GM19455 (cell line): ENCODE measurements around the gene HSF2.
"Not testable (repeated sequence)": the region's sequence is repeated elsewhere in the genome, so short reads cannot be mapped to it uniquely, and the experiment has no call there.

ENCODE experiments used
- ATAC-seq: cut with Tn5 transposase; IDR thresholded peaks from one replicate; pipeline ENCODE4 v1.9.1; 2021; ENCODE audit not compliant: unreplicated experiment

The HSF2 gene

DNA sequence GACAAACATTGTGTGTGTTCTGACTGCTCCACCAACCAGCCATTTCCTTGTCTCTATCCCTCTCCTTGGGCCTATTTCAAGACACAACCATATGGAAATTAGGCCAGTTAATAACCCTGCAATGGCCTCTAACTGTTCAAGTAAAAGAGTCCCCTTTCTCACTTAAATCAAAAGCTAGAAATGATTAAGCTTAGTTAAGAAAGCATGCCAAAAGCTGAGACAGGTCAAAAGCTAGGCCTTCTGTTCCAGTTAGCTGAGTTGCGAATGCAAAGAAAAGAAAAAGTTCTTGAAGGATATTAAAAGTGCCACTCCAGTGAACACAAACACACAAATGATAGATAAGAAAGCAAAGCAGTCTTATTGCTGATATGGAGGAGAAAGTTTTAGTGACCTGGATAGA lies 49.6 kb downstream of the HSF2 start:
- no peak for ATAC-seq

DNA sequence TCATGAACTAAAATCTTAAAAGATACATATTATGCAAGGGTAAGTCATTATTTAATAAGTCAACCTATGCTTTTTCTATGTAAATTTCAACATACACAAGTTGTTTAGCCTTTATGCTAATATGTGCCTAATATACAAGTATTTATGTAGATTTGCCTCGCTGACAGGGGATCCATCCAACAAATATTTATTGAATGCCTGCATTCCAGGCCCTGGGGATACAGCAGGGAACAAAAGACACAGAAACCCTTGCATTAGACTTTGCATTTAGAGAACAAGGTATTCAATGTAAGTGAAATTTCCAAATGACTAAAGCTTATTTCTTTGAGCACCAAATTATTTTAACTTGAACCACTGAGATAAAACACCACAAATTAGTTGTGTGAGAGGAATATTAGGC lies 53.1 kb downstream of the HSF2 start:
- ATAC-seq: no peak

DNA sequence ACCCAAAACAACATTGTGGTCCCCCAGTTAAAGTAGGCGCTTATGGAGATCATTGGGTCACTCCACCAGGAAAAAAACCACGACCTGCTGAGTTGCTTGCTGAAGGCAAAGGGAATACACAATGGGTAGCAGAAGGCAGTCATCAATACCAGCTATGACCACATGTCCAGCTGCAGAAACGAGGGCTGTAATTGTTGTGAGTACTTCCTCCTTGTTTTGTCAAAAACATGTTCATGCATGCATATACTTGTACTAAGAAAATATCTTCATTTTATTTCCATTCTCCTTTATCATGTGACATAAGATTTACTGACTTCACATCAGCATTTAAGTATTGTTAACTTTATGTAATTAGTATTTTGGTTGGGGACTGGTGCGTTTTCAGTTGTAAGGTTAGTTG lies 55.2 kb downstream of the HSF2 start:
- ATAC-seq: no peak

DNA sequence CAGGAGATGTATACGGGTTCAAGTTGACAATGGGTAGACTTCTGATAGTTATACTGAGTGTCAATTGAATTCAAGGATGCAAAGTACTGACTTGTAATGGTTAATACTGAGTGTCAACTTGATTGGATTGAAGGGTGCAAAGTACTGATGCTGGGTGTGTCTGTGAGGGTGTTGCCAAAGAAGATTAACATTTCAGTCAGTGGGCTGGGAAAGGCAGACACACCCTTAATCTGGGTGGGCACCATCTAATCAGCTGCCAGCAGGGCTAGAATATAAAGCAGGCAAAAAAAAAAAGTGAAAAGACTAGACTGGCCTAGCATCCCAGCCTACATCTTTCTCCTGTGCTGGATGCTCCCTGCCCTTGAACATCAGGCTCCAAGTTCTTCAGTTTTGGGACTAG lies 55.7 kb downstream of the HSF2 start:
- not testable (repeated sequence) for ATAC-seq

DNA sequence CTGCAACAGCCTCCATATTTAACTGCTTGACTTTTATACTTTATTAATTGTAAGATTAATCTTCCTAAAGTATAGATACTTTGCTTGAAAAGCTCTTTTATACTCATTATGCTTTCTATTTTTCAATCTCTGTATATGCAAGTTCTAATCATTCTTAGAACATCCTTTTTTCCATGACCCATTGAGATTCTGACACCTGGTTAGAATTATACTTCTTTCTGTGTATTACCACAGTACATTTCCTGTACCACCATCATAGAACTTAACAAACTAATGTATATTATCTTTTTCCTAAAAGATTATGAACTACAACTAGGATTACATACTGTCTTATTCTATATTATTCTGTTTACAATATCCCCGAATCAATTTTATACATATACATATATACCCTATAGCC lies 58.6 kb downstream of the HSF2 start:
- no peak for ATAC-seq

DNA sequence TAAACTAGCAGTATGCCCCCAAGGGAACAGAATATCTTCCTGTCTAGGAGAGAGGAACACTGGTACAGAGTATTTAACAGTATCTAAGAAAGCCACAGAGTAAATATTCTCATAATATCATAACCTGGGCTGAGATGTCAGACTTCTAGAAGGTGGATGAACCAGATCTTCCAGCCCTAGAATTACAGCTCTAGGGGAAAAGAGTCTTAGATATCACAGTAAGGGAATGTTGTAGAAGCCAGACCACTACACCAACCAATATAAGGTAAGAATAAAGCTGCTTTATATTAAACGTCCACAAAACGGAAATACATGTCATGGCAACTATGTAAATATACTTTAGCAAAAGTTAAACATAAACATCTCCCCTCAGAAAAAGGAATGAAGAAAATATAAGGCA lies 59.8 kb downstream of the HSF2 start:
- ATAC-seq: no peak

DNA sequence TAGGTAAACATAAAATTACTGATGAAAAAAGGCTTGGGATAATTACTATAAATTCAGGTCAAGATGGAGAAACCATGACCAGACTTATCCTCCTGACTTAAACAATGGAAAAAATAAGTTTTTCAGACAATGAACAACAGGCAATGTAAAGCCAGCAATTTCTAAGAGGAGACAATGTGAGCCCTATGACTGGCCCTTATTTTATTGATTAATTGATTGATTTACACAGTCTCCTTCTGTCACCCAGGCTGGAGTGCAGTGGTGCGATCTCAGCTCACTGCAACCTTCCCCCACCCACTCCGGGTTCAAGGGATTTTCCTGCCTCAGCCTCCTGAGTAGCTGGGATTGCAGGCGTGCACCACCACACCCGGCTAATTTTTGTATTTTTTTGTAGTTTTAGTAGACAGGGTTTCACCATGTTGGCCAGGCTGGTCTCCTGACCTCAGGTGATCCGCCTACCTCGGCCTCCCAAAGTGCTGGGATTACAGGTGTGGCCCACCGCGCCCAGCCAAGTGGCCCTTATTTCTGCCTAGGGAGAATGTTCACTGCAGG lies 60.5 kb downstream of the HSF2 start:
- not testable (repeated sequence) for ATAC-seq

DNA sequence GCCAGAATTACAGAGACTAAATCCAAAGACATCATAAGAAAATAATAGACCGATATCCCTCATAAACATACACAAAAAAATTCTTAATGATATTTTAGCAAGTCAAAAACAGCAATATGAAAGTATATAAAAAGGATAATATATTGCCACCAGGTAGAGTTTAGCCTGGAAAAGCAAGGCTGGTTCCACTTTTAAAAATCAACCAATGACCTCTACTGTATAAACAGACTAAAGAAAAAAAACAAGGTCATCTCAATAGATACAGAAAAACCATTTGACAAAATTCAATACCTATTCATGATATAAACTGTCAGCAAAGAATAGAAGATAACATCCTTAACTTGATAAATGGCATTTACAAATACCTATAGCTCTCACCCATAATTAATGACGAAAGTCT lies 62.4 kb downstream of the HSF2 start:
- no peak for ATAC-seq

DNA sequence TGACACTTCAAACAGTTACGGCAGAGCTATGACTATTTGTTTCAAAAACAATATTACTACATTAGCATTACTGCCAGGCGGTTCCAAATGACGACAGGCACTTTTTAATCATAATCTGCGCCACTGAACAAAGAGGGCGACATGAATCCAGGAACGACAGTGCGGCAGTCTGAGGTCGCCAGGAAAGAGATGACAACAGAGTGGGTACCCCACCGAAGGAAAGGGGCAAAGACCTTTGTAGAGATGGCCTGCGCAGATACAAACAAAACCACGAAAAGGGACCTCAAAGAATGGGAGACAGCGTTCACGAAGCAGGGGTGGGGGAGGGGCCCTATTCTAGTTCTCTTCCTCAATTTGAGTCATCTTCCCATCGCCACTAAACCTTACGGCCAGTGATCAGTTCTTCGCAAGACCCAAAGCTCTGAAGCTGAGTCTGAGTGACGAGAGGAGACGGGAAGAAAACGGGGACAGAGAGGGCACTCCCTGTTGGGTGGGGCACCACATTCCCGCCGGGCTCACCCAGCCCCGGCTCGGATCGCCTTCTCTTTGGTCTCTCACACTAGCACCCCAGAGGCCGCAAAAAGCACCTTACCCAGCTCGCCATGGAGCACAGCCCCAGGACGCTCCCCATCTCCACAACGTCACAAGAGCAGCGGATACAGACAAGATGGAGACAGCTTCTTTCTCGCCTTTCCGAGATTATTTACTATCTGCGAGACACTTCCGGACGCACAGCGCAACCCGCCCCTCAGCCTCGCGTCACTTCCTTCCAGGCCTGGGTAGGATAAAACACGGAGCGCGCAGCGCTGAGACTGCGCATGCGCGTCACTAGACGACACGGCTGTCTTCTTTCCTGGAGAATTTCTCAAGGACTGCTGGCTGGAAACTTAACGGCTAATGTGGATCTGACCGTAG lies 71.9 kb downstream of the HSF2 start, which contains the start of gene SERINC1:
TSS of gene SERINC1 (minus strand) at position 701 of the 915 bp plus-strand sequence. CDS start at position 631, 70 bp downstream.
- ATAC-seq: peak; percentile 99

DNA sequence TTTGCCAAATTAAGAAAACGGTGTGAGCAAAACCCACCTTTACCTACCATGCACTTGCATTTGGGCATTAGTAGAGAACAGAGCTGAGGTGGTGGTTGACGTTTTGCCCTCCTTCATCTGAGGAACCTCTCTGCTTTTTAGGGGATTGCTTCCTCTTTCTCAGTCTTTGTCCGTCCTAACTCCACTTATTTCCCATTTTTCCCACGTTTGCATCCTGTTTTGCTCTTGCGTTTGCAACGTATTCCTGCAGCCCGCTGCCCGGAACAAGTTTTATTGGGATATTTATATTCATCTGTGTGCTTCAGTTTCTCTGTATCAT lies 72.5 kb downstream of the HSF2 start:
- ATAC-seq: peak; percentile 59

DNA sequence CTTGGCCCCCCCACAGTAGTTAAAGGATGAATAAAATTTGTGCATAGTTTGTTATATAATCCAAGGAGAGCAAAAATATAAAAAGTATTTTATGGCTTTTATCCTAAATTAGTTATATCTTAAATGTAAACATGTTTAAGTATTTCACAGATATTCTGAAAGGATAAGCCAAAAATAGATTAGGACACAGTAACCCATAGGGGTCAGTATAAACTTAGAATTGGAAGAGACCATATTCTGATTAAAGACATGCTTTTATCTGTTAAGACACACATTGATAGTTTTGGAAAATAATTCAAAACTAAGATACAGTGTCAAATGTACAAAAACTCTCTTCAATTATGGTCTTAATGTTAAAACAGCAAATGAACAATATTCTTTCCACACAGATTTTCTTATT lies 76.7 kb downstream of the HSF2 start:
- no peak for ATAC-seq

DNA sequence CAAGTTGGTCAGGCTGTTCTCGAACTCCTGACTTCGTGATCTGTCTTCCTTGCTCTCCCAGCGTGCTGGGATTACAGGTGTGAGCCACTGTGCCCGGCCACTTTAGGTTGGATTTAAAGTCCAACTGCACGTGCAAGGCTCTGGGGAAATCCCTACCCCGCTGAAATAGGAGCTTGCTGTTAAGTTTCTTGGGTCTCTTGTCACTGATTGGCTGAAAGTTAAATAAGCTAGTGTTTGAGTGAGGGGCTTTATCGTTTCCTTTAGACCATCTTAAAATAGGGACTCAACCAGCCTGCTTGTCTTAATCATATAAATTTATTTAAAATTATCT lies 83.3 kb downstream of the HSF2 start:
- no peak for ATAC-seq
